ENCODE results near the gene KCNC1. TPM values are rescaled to one million over a fixed set of nuclear protein-coding genes. Genes with fewer than 3 reads are reported as not detected.

KCNC1 gene
- total RNA-seq, 1 experiment from 2014 or later: 0.04 TPM

GRCh38 chr11:17781626-17782025 lies 47.0 kb downstream of the KCNC1 start:
- H2BK20ac ChIP-seq (ENCODE audit: low read depth, low read length, poor library complexity, severe bottlenecking): no peak overlapping the region
- H2AK5ac ChIP-seq (ENCODE audit: insufficient read length, low read length): no peak overlapping the region
- no peak for TF ChIP-seq CTCF (conservative IDR thresholded peaks at IDR 0.05)
- H3K4me1 ChIP-seq (ENCODE audit: insufficient read depth, low read length): no peaks in the 10 kb centered on the region
- no peak overlapping the region for H2BK15ac ChIP-seq (ENCODE audit: low read depth, low read length)
- H3K9me3 Mint-ChIP-seq: no peaks in the 10 kb centered on the region
- H4K20me1 ChIP-seq (ENCODE audit: control insufficient read depth, insufficient read depth, insufficient read length): no peaks in the 10 kb centered on the region
- H3K4me1 Mint-ChIP-seq: no peaks in the 10 kb centered on the region
- H3K14ac ChIP-seq (ENCODE audit: insufficient read depth, low read length): no peak overlapping the region
- no peak overlapping the region for H3K18ac ChIP-seq (ENCODE audit: insufficient read length, low read depth, low read length)
- no peak overlapping the region for H4K91ac ChIP-seq (ENCODE audit: insufficient read length, low read depth, low read length)
- no peak overlapping the region for H3K56ac ChIP-seq (ENCODE audit: insufficient read length, low read depth, low read length)
- no peaks in the 10 kb centered on the region for H3K79me1 ChIP-seq (ENCODE audit: insufficient read depth, low read depth, low read length, poor library complexity, severe bottlenecking)
- H3K4me3 Mint-ChIP-seq: no peak overlapping the region
- H3K23me2 ChIP-seq (ENCODE audit: insufficient read length, low read depth, low read length, poor library complexity, severe bottlenecking): no peaks in the 10 kb centered on the region
- no CpG with 5 or more reads among the region's 12 CpGs for WGBS (ENCODE audit: extremely low coverage, insufficient read length, low lambda C conversion rate)
- no peak overlapping the region for H3K4ac ChIP-seq (ENCODE audit: low read depth, low read length)
- H3K9ac ChIP-seq (ENCODE audit: extremely low read depth, insufficient read length, low read length): no peak overlapping the region
- no peak overlapping the region for H3T11ph ChIP-seq (ENCODE audit: low read length)
- no peak overlapping the region for H4K8ac ChIP-seq (replicated peaks; ENCODE audit: insufficient read length, low read depth, low read length)
- H3K27ac ChIP-seq (ENCODE audit: insufficient read length, low read depth, low read length): no peak overlapping the region
- peaks cover 2% of the 10 kb centered on the region for H3K27me3 Mint-ChIP-seq (ENCODE audit: low read depth)
- peaks cover 0 to 3% (median 0%) of the 10 kb centered on the region in 3 experiments; a peak in 1 of 7 replicates for H3K36me3 Mint-ChIP-seq (ENCODE audit: insufficient read depth in 1 of 3, low read depth in 3 of 3)
- no peak overlapping the region for H4K5ac ChIP-seq (ENCODE audit: insufficient read length, low read depth, low read length)
- H2AFZ ChIP-seq (ENCODE audit: low read length): no peak overlapping the region
- H3K27ac Mint-ChIP-seq: no peak overlapping the region
- no peak for DNase-seq
- H2BK12ac ChIP-seq (ENCODE audit: insufficient read length, low read depth, low read length): no peak overlapping the region
- H3K23ac ChIP-seq (ENCODE audit: insufficient read length, low read depth, low read length): no peak overlapping the region
- no peak overlapping the region for H3K4me2 ChIP-seq (ENCODE audit: insufficient read depth, insufficient read length, low read length)
- no peaks in the 10 kb centered on the region for H3K27me3 ChIP-seq (ENCODE audit: insufficient read depth, low read length)
- H2BK120ac ChIP-seq (ENCODE audit: low read depth, low read length, poor library complexity, severe bottlenecking): no peak overlapping the region
- no peaks in the 10 kb centered on the region for H3K9me3 ChIP-seq (ENCODE audit: control insufficient read depth, low read depth, low read length)
- H2BK5ac ChIP-seq (ENCODE audit: insufficient read length, low read length): no peak overlapping the region
- H3K79me2 ChIP-seq (ENCODE audit: insufficient read depth, low read length): no peaks in the 10 kb centered on the region
